Fibroblast of lung (primary cell): ENCODE data around the gene STK32B. TPM values are rescaled to one million over a fixed set of nuclear protein-coding genes. Genes with fewer than 3 reads are reported as not detected.

ENCODE experiments used
- DNase-seq, 2 donors: peaks; one replicate each; pipeline versions ENCODE4 v3.0.0 to v3.0.0-alpha.2; 2010; ENCODE audit warnings: low read depth in 2 of 2
- H2AFZ ChIP-seq: 2 replicates; pipeline ENCODE4 v1.5.1; 2012; ENCODE audit warnings: low read length, control low read depth, inconsistent platforms
- H3K27ac ChIP-seq: 2 replicates; pipeline ENCODE4 v1.5.1; 2011; ENCODE audit warnings: low read length, control low read depth; ENCODE audit not compliant: insufficient read depth
- H3K27me3 ChIP-seq: 2 replicates; pipeline ENCODE4 v1.5.1; 2011; ENCODE audit warnings: mild to moderate bottlenecking, low read length; ENCODE audit not compliant: control insufficient read depth, insufficient read depth
- H3K36me3 ChIP-seq: 2 replicates; pipeline ENCODE4 v1.5.1; 2011; ENCODE audit warnings: low read length; ENCODE audit not compliant: control insufficient read depth, insufficient read depth
- H3K4me1 ChIP-seq: 2 replicates; pipeline ENCODE4 v1.5.1; 2011; ENCODE audit warnings: low read length; ENCODE audit not compliant: control insufficient read depth, insufficient read depth; ENCODE audit errors: extremely low read depth
- H3K4me2 ChIP-seq: 2 replicates; pipeline ENCODE4 v1.5.1; 2011; ENCODE audit warnings: low read length, control low read depth; ENCODE audit not compliant: insufficient read depth; ENCODE audit errors: extremely low read depth
- H3K4me3 ChIP-seq, 4 experiments: fragments of 200-600 bp in 1 of 4; sonication (generic) in 1 of 4; replicated peaks in 1 of 4; 2 replicates each; pipeline ENCODE4 v1.5.1; 2011 to 2016; ENCODE audit warnings: low read length in 4 of 4, low read depth in 3 of 4, mild to moderate bottlenecking in 3 of 4, control low read depth in 2 of 4, inconsistent platforms in 1 of 4, mixed read lengths in 1 of 4; ENCODE audit not compliant: insufficient read depth in 1 of 4; ENCODE audit errors: control extremely low read depth in 1 of 4
- H3K79me2 ChIP-seq: 2 replicates; pipeline ENCODE4 v1.5.1; 2012; ENCODE audit warnings: mild to moderate bottlenecking, low read length, inconsistent platforms; ENCODE audit not compliant: control insufficient read depth, insufficient read depth
- H3K9ac ChIP-seq: 2 replicates; pipeline ENCODE4 v1.5.1; 2011; ENCODE audit warnings: mild to moderate bottlenecking, low read length, control low read depth; ENCODE audit not compliant: insufficient read depth
- H3K9me3 ChIP-seq: 2 replicates; pipeline ENCODE4 v1.5.1; 2012; ENCODE audit warnings: low read depth, low read length; ENCODE audit not compliant: control insufficient read depth, insufficient read depth
- H4K20me1 ChIP-seq: 2 replicates; pipeline ENCODE4 v1.5.1; 2011; ENCODE audit warnings: low read length; ENCODE audit not compliant: control insufficient read depth, insufficient read depth; ENCODE audit errors: extremely low read depth
- CTCF ChIP-seq, 2 donors: IDR thresholded peaks in 1 of 2; conservative IDR thresholded peaks in 1 of 2; 1 replicate in 1 of 2; 2 replicates in 1 of 2; pipeline ENCODE4 v1.5.1; 2011 to 2012; ENCODE audit warnings: low read length in 2 of 2, control low read depth in 1 of 2, inconsistent platforms in 1 of 2, low read depth in 1 of 2, mild to moderate bottlenecking in 1 of 2
- EZH2 ChIP-seq: IDR thresholded peaks from 2 replicates; pipeline ENCODE4 v1.5.1; 2012; ENCODE audit warnings: low read length, control low read depth, mild to moderate bottlenecking; ENCODE audit errors: missing control alignments
- polyA plus RNA-seq, 2 donors: library from polyadenylated mRNA; depleted of rRNA in 1 of 2; stranded (reverse) in 1 of 2; unstranded in 1 of 2; fragments of >200 nt; gene quantifications; 2 replicates each; pipeline ENCODE4 v1.2.1, GENCODE V29; 2011 to 2012; ENCODE audit warnings: missing spikeins in 1 of 2
- total RNA-seq: library from RNA; depleted of rRNA; stranded (reverse); fragments of >200 nt; gene quantifications from 2 replicates; pipeline ENCODE4 v1.2.1, GENCODE V29; 2014

STK32B gene
- total and polyA plus RNA-seq, 2 donors (not counting 1 experiment from before 2014, with no cell fraction given), result 0.50 to 1.4 TPM

- DNase-seq, result no peak
Observed at GRCh38 chr4:5098176-5098575, 46.9 kb downstream of the STK32B start.

GRCh38 chr4:5100336-5100735 is 49.1 kb downstream of the STK32B start:
- H4K20me1 ChIP-seq, result no peaks in the 10 kb centered on the region
- no peaks in the 10 kb centered on the region for H3K9me3 ChIP-seq
- no peaks in the 10 kb centered on the region for H3K27me3 ChIP-seq
- H3K27ac ChIP-seq, result no peak overlapping the region
- H3K9ac ChIP-seq, result no peak overlapping the region
- no peak for DNase-seq
- H2AFZ ChIP-seq, result no peak overlapping the region
- TF ChIP-seq EZH2 (no peak), CTCF (conservative IDR thresholded peaks at IDR 0.05 in 1 of 2, IDR thresholded peaks at IDR 0.05 in 1 of 2; ENCODE audit: low read depth in 1 of 2, low read length in 2 of 2) (no peak)
- no peak overlapping the region for H3K4me3 ChIP-seq
- no peaks in the 10 kb centered on the region for H3K36me3 ChIP-seq
- no peak overlapping the region for H3K4me2 ChIP-seq
- H3K4me1 ChIP-seq, result no peaks in the 10 kb centered on the region
- no peaks in the 10 kb centered on the region for H3K79me2 ChIP-seq

More at GRCh38 chr4:5098176-5098575, 46.9 kb downstream of the STK32B start:
- TF ChIP-seq EZH2 (no peak), CTCF (conservative IDR thresholded peaks at IDR 0.05 in 1 of 2, IDR thresholded peaks at IDR 0.05 in 1 of 2; ENCODE audit: low read depth in 1 of 2, low read length in 2 of 2) (no peak)
- Histone ChIP-seq H3K4me3 (no peak overlapping the region), H3K36me3 (no peaks in the 10 kb centered on the region), H4K20me1 (no peaks in the 10 kb centered on the region), H3K9me3 (no peaks in the 10 kb centered on the region), H3K4me1 (no peaks in the 10 kb centered on the region), H3K27me3 (no peaks in the 10 kb centered on the region), H3K4me2 (no peak overlapping the region), H3K79me2 (no peaks in the 10 kb centered on the region), H3K27ac (no peak overlapping the region), H2AFZ (no peak overlapping the region), H3K9ac (no peak overlapping the region)

- H3K4me1 ChIP-seq, result no peaks in the 10 kb centered on the region
- H3K79me2 ChIP-seq, result no peaks in the 10 kb centered on the region
- TF ChIP-seq CTCF (conservative IDR thresholded peaks at IDR 0.05 in 1 of 2, IDR thresholded peaks at IDR 0.05 in 1 of 2; ENCODE audit: low read depth in 1 of 2, low read length in 2 of 2) (no peak), EZH2 (no peak)
- no peak overlapping the region for H3K9ac ChIP-seq
- H2AFZ ChIP-seq, result no peak overlapping the region
- no peaks in the 10 kb centered on the region for H3K9me3 ChIP-seq
- H3K4me3 ChIP-seq, result no peak overlapping the region
- no peak overlapping the region for H3K27ac ChIP-seq
- H3K4me2 ChIP-seq, result no peak overlapping the region
- no peaks in the 10 kb centered on the region for H4K20me1 ChIP-seq
- no peak for DNase-seq
- H3K36me3 ChIP-seq, result no peaks in the 10 kb centered on the region
- no peaks in the 10 kb centered on the region for H3K27me3 ChIP-seq
Observed at GRCh38 chr4:5100986-5101385, 49.7 kb downstream of the STK32B start.
